22Rv1 (cell line): Measurements from ENCODE around the gene UBR4.

ENCODE experiments used
- H3K27ac ChIP-seq: fragments of 450-650 bp; 2 replicates; pipeline ENCODE4 v1.5.1; 2017
- ZFX ChIP-seq: fragments of 450-650 bp; IDR thresholded peaks from 2 replicates; pipeline ENCODE4 v1.6.1; 2017; ENCODE audit warnings: antibody characterized with exemption, borderline replicate concordance
- TF ChIP-seq, protein P1 (sequence below): fragments of 450-650 bp; IDR thresholded peaks from 2 replicates; pipeline ENCODE4 v1.5.1; 2017; ENCODE audit warnings: mild to moderate bottlenecking

UBR4 gene

DNA sequence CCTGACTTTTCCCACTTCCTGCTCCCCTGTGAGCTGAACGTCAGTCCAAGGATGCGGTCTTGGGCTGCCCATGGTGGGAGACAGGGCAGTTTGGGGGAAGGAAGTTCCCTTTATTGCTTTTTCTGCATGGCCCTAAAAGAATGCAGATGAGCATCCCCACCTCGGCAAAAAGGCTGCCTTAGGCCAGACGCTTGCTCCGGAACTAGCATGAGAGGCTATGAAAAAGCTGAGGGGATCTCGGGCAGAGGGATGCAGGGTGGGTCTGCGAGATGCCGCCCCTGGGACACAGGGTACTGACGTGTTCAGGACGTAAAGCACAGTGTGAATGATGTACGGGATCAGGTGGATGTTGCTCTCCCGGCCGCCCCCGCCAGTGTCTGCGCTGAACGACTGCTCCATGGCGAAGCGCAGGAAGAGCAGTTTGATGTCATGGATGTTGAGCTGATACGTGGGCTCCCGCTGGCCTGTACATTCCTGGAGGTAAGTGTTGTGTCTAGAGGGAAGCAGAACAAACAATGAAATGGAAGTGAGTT is 125.8 kb downstream of the UBR4 start:
- no peak overlapping the region for H3K27ac ChIP-seq
- no peak for TF ChIP-seq ZFX
- TF ChIP-seq, protein P1, sequence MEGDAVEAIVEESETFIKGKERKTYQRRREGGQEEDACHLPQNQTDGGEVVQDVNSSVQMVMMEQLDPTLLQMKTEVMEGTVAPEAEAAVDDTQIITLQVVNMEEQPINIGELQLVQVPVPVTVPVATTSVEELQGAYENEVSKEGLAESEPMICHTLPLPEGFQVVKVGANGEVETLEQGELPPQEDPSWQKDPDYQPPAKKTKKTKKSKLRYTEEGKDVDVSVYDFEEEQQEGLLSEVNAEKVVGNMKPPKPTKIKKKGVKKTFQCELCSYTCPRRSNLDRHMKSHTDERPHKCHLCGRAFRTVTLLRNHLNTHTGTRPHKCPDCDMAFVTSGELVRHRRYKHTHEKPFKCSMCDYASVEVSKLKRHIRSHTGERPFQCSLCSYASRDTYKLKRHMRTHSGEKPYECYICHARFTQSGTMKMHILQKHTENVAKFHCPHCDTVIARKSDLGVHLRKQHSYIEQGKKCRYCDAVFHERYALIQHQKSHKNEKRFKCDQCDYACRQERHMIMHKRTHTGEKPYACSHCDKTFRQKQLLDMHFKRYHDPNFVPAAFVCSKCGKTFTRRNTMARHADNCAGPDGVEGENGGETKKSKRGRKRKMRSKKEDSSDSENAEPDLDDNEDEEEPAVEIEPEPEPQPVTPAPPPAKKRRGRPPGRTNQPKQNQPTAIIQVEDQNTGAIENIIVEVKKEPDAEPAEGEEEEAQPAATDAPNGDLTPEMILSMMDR, result no peak

DNA sequence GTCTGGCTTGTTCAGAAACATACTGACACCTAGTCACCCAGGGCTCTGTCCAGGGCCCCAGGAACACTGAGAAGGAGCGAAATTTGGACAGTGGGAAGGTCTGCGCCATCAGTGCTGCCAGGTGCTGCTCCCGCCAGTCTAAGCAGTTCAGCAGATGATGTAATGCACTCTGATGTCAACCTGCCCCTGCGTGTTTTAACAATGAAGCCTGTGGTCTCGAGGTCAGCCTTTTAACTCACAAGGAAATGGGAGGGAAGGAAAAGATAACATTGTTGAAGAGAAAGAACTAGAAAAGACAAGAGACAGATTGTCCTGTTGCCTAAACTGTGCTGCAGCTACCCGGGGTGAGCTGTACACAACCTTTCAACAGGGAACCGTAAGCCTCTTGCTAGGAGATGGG is 127.0 kb downstream of the UBR4 start:
- TF ChIP-seq, protein P1, result no peak
- no peak for TF ChIP-seq ZFX
- H3K27ac ChIP-seq, result no peak overlapping the region

DNA sequence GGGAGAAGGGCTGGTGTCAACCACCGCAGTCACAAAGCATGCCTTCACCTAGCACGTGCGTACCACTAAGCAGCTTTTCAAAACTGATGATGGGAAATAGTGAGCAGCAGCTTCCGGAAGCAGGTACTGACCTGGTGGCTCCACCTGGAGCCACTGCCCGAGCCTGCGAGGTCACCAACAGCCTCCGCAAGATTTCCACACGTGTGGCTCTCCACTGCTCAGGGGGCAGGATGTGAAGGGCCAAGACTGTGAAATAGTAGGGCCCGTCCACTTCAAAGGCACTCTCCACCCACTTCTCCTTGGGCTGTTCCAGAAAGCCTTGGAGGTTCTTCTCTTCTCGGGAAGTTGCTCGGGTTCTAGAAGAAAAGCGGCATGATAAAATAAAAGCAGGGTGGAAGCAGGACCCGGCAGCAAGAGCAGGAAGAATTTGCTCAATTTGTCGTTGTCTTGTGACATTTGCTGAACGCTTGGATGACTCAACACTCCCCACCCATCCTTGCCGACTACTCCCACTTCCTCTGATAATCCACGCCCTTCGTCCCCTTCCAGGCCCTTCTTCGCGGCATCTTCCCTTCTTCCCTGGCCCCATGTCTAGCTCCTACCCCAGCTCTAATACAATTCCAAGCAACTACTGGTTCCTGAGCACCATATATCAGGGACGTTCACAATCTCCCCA is 128.7 kb downstream of the UBR4 start:
- H3K27ac ChIP-seq, result no peak overlapping the region
- TF ChIP-seq, protein P1, result no peak
- no peak for TF ChIP-seq ZFX

DNA sequence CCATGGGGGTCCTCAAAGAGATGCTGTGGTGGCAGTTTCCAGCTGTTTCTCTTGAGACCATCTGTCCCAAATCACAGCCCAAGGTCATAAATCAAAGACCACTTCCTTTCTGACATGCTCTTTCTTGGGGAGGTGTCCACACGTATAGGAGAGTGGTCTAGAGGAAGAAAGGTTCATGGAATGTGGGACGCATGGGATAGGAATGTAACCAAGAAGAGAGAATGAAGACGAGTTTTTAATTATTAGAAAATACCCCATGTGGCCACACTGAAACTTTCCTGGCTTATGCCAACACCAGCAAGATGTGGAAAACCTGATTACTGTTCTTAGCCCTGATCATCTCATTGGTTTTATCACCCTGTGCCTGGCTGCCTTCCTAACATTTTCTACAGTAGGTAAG is 129.3 kb downstream of the UBR4 start:
- H3K27ac ChIP-seq, result peak overlapping the region; percentile 64

DNA sequence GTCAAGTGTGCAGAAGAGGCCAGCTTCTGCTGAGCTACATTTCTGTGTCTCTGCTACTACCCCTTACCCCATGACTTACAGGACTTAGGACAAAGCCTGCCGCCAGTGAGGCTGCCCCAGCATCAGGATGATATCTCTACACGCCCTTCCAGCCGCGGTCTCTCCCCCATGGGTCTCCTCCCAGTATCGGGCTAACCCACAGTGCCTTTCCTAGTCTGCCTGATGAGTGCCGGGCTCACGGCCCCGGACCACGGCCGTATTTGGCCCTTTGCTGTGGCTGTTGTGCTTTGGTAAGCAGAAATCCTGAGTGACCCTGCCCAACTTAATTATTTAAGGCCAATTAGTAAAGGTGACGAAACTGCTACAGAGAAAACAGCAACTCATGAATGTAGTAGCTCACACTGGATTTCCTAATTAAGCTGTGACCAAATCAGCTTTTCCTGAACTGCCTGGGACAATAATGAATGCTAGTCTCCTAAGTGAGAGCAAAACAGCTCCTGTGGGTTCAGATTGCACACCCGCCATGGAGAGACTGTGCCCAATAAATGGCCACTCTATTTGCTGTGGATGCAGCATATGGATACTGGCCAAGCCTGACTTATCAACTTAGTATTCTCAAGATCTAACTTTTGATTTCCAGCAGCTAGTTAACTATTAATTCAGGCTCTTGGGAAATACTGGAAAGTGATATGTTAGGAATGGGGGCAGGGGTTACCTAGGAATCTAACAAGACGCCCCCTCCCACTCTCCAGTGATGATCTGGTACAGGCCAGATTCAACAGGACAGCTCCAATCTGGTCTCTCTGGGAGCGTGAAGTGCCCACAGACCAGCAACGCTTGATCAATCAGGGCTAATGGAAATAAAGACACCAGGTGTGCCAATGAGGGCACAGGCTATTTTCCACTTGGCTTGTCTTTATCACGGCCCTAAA is 130.3 kb downstream of the UBR4 start:
- TF ChIP-seq, protein P1, result no peak
- TF ChIP-seq ZFX, result no peak
- H3K27ac ChIP-seq, result peak overlapping the region; percentile 64

More for the DNA sequence above, 129.3 kb downstream of the UBR4 start:
- TF ChIP-seq, protein P1, result no peak
- TF ChIP-seq ZFX, result no peak

DNA sequence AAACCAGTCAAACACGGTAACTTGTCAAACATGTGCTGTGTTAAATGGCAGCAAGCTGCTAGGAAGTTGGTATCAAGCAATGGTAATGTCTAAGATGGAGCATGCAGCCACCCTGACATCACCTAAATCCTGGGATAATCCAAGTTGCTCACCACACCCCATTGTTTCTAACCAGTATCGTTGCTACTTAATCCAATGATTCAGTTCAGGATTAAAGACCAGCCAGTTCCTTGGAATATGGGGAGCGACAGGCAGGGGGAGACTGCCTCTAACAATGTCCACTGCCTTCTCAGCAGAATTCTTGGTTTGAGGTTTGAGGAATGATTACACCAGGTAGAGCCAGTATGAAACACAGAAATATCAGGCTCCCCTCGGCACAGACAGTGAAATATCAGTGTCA is 131.5 kb downstream of the UBR4 start:
- TF ChIP-seq, protein P1, result no peak
- TF ChIP-seq ZFX, result no peak
- peak overlapping the region; percentile 64; the same call in 1 of the 2 replicates for H3K27ac ChIP-seq
